Measurements from ENCODE around the gene UBAC2.

- TF ChIP-seq CTCF (IDR thresholded peaks at IDR 0.05) (no peak), POLR2AphosphoS5 (IDR thresholded peaks at IDR 0.05) (no peak), EP300 (IDR thresholded peaks at IDR 0.05) (no peak), POLR2A (IDR thresholded peaks at IDR 0.05) (no peak)
Measured at GRCh38 chr13:99386495-99386894, 185.8 kb downstream of the UBAC2 start.

All from suprapubic skin (tissue), 4 donors.